GM19239 (cell line): ENCODE measurements around the gene METTL3.
"Not testable (repeated sequence)": the region's sequence is repeated elsewhere in the genome, so short reads cannot be mapped to it uniquely, and the experiment has no call there.

Experiments
- DNase-seq: peaks from one replicate; pipeline ENCODE4 v3.0.0; 2011; ENCODE audit warnings: low spot score; ENCODE audit not compliant: insufficient read length
- FAIRE-seq: peaks from 2 replicates; lab custom pipeline; 2011; peaks lifted over from hg19 to GRCh38; lab: Jason Lieb, UNC

METTL3 gene

DNA sequence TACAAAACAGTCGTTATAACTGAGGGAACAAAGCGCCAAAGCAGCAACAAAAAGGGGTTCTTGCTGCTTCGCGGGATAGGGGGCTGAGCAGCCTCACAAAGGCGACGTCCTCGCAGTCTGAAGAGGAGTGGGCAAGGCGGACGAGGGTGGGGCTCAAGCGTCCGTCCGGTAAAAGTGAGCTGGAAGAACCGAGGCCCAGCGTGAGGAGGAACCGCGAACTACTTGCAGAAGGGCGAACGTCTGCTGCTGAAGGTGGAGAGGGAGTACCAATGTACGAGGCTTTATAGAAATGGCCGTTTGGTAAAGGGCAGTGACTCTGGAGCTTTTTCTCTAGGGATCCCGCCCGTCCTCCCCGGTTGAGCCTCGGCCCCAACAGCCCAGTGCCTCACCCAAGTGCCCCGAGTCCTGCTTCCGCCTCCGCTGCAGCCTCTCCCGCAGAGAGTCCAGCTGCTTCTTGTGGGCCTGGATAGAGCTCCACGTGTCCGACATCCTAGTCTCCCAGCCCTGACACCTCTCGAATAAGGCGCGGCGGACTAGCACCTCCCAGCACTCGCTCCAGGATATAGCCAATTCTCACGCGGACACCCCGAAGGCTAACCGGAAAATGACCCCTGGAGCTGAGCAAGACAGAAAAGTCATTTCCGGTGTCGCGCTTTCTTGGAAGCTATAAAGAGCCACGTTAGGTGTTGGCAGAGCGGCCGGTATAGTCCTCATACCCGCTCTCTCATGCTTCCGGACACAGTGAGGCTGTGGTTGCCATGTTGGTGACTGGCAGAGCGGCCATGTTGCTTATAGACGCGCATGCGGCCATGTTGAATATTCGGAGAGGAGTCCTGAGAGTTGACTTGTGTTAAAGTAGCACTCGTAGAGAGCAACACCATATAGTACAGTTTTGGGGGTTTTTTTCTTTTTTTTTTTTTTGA is at the start of gene METTL3:
Gene METTL3, minus strand, starts transcription at position 606 of the 923 bp plus-strand sequence. Its CDS starts 117 bp downstream, at position 489.
- FAIRE-seq (peak; percentile 95), DNase-seq (peak; percentile 65)

DNA sequence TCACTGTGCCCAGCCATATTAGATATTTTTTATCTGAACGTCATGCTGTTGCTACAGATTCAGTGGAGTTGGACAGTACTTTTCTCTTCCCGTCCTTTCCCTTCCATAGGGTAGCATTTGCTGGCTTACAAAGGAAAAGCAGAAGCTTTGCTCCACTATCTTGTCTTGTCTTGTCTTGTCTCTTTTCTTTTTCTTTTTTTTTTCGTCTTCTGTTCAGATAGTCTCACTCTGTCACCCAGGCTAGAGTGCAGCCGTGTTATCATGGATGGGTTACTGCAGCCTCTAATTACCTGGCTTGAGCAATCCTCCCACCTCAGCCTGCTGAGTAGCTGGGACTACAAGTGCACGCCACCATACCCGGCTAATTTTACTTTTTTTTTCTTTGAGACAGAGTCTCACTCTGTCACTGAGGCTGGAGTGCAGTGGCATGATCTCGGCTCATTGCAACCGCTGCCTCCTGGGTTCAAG is 47.6 kb upstream of the METTL3 start:
- DNase-seq (no peak), FAIRE-seq (no peak)

DNA sequence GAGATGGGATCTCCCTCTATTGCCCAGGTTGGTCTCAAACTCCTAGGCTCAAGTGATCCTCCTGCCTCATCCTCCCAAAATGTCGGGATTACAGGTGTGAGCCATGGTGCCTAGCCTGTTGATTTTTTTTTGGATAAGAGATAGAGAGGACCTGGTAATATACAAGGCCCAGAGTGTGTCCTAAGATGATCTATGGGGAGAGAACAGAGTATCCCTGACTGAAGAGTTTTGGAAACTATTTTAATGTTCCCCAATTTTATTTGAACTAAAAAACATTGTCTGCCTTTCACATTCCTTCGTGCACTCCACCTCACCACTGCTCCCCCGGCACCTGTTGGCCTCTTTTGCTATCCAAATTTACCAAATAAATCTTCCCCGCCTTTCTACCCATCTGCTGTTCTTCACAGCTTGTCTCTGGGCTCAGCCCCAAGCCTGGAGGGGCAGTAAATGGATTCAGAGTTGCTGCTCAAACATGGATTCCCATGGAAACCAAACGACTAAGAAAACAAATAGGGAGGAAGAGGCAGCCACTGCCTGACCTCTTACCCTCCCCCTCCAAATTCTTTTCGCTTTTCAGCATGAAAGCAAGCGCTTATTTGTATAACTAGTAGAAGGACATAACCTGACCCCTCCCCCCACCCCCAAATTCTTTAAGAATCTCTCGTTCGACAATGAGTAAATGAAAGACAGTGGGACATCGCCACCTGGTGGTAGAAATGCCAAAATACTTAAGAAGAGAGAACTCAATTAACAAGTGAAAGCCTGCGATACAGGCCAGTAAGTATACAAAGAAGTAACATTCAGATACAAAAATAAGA is 46.2 kb upstream of the METTL3 start:
- FAIRE-seq (peak; percentile 76), DNase-seq (peak; percentile 33)

- DNase-seq (no peak), FAIRE-seq (no peak)
Observed at GRCh38 chr14:21556378-21557083, 45.4 kb upstream of the METTL3 start.

DNA sequence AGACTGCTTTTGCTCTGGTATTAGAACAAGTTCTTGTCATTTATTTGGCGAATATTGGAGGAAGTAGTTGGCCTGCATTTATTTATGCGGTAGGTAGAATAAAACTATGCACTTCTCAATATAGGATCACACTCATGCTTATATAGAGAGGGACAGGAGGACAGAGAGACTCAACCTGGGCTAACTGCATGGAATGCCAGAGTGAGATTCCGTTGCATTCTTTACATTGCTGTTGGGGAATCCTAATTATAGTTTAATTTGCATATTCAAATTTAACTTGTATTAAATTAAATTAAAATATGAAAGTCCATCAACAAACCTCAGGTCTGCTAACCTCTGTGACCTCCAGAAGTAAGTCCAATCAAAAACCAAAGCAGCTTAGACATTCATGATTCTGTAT is 42.1 kb upstream of the METTL3 start:
- FAIRE-seq (no peak), DNase-seq (no peak)

- not testable (repeated sequence) for FAIRE-seq, DNase-seq
Observed at GRCh38 chr14:21544588-21544987, 33.4 kb upstream of the METTL3 start.

DNA sequence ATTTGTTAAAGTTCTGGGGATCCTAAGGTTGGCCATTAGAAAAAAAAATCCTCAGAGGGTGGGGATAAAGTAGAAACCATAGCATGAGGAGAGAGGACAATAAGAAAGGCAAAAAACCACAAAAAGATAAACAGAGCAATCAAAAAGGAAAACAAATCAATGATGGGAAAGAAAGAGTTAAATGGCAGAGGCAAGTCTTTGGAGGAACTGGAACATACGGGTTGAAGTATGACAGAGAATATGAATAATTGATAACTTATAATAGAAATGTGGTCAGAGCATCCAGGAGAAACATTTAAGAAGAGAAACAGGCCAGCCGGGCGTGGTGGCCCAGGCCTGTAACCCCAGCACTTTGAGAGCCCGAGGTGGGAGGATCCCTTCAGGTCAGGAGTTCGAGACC is 32.8 kb upstream of the METTL3 start:
- DNase-seq: no peak

DNA sequence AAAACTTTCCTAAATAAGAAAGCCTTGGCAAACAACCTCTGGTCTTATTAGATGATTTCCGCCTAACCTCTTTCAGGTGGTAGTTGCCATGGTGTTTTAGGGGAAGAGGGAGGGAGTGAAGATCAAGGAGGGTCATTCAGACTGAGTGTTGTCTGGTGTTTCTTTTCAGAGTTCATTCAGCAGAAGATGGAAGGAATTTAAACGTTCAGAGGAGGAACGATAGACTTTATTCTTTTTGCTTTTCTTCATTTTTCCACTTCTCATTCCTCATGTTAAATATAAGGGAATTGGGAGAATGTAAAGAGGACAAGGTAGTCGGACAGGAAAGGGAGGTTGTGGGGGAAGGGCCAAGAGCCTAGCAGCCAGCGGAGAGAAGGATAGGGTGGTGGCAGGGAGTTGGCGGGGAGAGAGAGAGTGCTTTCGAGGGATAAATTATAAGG is 32.4 kb upstream of the METTL3 start:
- DNase-seq (no peak), FAIRE-seq (no peak)

More for the DNA sequence above, 32.8 kb upstream of the METTL3 start:
- FAIRE-seq: no peak

GRCh38 chr14:21541413-21542074 is 30.4 kb upstream of the METTL3 start:
- DNase-seq (no peak), FAIRE-seq (no peak)

DNA sequence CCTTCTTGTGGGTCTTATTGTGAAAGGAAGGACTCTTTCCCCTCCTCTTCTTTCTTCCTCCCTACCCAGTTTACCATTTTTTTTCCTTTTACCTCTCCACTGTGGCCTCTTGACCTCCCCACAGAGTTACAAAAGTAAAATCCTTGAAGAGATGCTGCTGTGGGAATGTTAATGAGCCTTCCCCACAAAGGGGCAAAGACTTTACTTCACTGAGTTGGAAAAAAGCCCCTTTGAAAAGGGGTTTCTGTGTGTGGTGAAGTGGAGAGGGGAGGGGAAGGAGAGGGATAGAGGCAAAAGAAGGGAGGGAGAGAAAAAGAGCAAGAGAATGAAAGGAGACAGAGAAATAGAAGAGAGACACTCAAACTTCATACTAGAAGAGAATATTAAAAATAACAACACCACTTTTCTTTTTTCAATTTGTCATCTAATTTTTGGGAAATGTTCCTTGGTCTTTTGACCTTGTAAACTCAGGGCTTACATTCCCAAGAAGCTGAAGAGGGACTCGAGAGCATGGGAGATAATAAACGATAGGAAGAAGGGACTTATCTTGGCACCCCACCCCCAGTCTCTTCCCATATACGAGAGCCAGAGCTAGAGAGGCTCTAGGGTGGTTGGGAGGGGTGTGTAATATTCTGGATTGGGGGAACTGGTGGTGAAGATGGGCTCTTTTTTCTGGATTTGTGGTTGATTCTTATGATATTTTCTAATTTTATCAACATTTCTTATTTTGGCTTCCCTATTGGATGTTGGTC is 28.2 kb upstream of the METTL3 start:
- DNase-seq (no peak), FAIRE-seq (no peak)

DNA sequence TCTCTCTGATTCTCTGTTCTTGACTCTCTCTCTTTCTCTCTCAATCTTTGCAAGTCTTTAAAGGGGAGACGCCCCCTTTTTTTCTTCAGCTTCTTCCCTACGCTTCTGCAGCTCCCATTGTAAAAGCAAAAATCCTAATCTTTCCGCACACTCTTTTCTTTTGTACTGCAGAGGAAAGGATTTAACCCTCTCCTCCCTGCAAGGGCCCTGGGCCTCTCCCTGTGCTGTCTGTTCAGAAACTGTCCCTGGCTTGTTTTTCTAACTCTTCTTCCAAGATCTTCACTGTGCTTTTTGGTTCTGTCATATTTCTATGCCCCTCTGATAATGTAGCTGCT is 25.9 kb upstream of the METTL3 start:
- no peak for DNase-seq
- no peak for FAIRE-seq

DNA sequence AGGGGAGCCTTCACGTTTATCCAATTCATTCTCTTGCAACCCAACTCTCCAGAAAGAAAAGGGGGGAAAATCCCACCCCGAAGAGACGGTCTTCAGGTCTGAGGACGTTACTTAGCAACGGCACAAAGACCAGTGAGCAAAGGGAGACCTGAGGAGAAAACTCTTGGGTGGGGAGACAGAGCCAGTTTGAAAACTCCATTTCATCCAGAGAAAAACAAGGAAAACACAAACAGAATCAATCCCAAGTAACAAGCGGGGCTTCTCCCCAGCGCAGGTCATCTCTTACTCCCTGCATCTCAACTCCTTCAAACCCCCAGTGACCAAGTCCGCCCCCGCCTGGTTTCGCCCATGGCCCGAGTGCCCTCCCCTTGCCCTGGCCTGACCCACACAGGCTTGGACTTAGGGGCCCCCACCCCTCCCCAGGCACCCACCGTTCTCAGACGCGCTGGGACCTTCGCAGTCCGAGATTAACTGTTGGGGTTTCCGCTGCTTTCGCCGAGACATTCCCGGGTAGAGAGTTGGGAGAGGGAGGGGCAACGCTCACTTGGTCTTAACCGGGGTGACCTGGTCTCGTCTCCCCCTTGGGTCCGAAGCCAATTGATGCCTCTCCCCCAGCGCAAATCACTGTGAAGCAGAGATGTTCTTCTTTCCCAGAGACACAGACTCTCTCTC is 25.4 kb upstream of the METTL3 start:
- FAIRE-seq: no peak

DNA sequence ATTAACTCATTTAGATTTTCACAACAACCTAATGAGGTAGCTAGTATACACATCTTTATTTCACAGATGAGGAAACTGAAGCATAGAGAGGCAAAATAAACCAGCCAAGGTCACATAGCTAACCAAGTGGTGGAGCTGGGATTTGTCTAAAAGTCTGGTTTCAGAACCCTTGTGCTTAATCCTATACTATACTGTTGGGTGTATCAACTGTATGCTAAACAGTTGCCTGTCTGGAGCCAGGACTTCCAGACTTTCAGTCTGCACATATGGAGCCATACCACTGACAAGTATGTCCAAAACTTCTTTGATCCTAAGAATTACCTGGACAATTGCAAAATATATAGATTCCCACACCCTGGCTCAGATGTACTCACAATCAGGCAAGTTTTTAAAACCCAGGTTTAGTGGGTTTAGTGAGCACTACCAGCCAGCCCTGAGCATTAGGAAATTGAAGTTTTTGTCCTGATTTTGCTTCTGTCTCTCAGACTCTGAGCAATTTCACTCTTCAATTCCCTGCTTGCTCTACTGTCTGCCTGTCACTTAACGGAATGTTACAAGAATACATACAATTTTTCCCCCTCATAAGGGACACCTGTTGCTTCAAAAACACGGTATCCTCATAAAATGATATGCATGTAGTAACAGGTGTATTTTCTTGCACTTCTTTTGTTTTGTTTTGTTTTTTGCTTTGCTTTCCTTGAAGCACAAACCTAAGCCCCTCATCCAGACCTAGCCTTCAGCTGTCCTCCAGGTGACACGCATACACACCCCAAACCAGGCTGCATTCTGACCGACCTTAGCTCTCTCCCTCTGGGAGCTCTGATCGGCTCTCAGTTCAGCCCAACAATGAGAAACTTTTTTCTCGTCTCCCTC is 24.6 kb upstream of the METTL3 start:
- DNase-seq (no peak), FAIRE-seq (no peak)

More for the DNA sequence above, 25.4 kb upstream of the METTL3 start:
- DNase-seq: no peak

DNA sequence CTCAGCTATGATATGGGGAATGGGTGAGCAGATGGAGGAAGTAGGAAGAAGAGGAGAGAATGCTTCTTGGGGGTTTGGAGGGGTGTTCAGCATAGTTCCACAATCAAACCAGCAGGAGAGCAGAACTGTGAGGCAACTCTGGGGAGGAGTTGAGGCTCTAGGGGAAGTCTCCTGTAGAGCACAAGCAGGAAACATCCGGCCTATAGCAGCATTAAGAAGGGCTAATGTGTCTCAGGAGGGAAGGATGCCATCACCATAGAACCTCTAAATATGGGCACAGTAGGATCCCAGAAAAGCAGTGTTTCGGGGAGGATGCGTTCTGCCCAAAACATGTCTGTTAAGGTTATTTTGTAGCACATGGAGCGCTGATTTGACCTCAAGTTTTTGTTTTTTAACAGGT is 23.4 kb upstream of the METTL3 start:
- DNase-seq (no peak), FAIRE-seq (no peak)

- DNase-seq (no peak), FAIRE-seq (no peak)
Observed at GRCh38 chr14:21533294-21533693, 22.2 kb upstream of the METTL3 start.

GRCh38 chr14:21529515-21529914 is 18.4 kb upstream of the METTL3 start:
- no peak for DNase-seq
- no peak for FAIRE-seq
